Pancreas (tissue), 10 donors: ENCODE measurements around the gene NXPH4. TPM values are rescaled to one million over a fixed set of nuclear protein-coding genes. Genes with fewer than 3 reads are reported as not detected.

Experiments used
- ATAC-seq, 4 donors: fragments of 200-7000 bp; cut with Tn5 transposase; one replicate each; pipeline versions ENCODE4 v1.8.0 to v1.9.1; 2020; ENCODE audit warnings: mild to moderate bottlenecking in 4 of 4, moderate library complexity in 4 of 4
- DNase-seq, 6 donors: peaks; one replicate each; pipeline ENCODE4 v3.0.0-alpha.2; 2020
- FAIRE-seq: peaks from 2 replicates; lab custom pipeline; 2012; peaks lifted over from hg19 to GRCh38; lab: Jason Lieb, UNC
- H3K27ac ChIP-seq, 4 donors: fragments of 200-600 bp; sonication (generic); 1 replicate in 3 of 4; 2 replicates in 1 of 4; pipeline versions ENCODE4 v1.5.0 to v1.8.0; 2020
- H3K27me3 ChIP-seq, 4 donors: fragments of 200-600 bp; one replicate each; pipeline ENCODE4 v1.8.0; 2021
- H3K36me3 ChIP-seq, 3 donors: fragments of 200-600 bp; sonication (generic) in 1 of 3; one replicate each; pipeline versions ENCODE4 v1.5.0 to v1.8.0; 2020 to 2021
- H3K4me1 ChIP-seq, 3 donors: fragments of 200-600 bp; one replicate each; pipeline ENCODE4 v1.8.0; 2021
- H3K4me3 ChIP-seq, 4 donors: fragments of 200-600 bp; sonication (generic) in 2 of 4; one replicate each; pipeline versions ENCODE4 v1.5.0 to v1.8.0; 2020 to 2021
- H3K9me3 ChIP-seq, 4 donors: fragments of 200-600 bp; one replicate each; pipeline ENCODE4 v1.8.0; 2021
- WGBS, 2 donors: extraction: QIAGEN DNeasy Blood & Tissue Kit; methylation state at CpG; one replicate each; pipeline ENCODE4 v1.1.7; 2013; 5-methylcytosine and 5-hydroxymethylcytosine counted together
- intact Hi-C, 3 donors: fragments of 100-400 bp; cut with DNase I; formaldehyde crosslinking; loops; one replicate each; pipeline versions ENCODE4 v1.11.1 to v1.14.2; 2022
- polyA plus RNA-seq, 2 donors: library from polyadenylated mRNA; stranded (reverse); fragments of 200-250 nt; gene quantifications; one replicate each; pipeline ENCODE4 v1.2.3, GENCODE V29; 2013
- total RNA-seq, 6 donors: library from RNA; stranded (reverse); fragmentation: NEBNext Ultra II Directional in 4 of 6; extraction: Animal tissue kit (Norgen Biotek cat#: 25700) in 4 of 6; gene quantifications; one replicate each; pipeline versions ENCODE4 v1.2.1 to v1.2.4, GENCODE V29; 2021 to 2023
- TF ChIP-seq, protein P1 (sequence below), 4 donors: fragments of 200-600 bp; sonication (generic) in 3 of 4; IDR thresholded peaks; one replicate each; pipeline versions ENCODE4 v1.5.0 to v1.8.0; 2021; ENCODE audit warnings: antibody characterized with exemption in 4 of 4
- donor health status: healthy with polysubstance abuse.
- donor health status: DM: no; HTN: no; CAD: no; lungs with moderate emphysema.
- donor health status: DM: no; HTN: no; CAD: no.
- donor health status: control.
- donor health status: control.
- donor health status: Bipolar disorder and iron deficiency.
- donor health status: DM: yes; HTN: yes; CAD: no.
- donor health status: DM: no; HTN: no; CAD: no.
- donor health status: DM: no; HTN: no; CAD: no.
- donor health status: DM: yes; HTN: yes; CAD: no.

Gene NXPH4
- total and polyA plus RNA-seq, 8 donors: 0.28 to 3.3 (median 0.79) TPM

DNA sequence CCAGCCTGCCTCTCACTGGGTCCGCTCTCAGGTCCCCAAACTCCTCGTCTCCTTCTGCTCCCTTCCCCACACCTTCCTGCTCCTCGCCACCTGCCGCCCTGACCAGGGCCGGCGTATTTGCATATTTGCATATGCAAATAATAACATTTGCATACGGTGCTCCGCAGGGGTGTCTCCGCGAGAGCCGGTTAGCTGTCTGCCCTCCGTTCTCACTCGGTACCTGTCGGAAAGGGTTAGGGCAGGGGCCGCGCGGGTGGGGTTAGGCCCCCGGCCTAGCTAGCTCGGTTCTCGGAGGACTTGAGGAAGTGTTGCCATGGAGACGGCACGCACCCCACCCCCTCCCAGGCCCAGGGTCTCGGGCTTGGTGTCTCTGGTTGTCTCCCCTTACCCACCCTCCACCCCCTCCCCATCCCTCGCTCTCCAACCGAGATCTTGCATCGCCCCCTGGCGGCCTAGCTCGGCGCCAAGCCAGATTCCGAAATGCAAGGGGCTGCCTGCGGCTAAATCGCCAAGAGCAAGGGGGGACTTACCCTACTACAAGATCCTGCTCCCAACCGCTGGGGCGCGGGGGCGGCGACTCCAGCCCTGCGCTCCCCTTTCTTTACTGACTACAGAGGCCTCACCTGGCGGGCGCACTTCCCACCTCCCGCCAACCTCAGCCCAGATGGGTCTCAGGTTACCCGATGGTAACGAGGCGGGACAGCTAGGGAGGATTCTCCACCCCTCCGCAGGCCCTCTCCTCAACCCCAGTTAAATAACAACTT is 26.3 kb downstream of the NXPH4 start:
- no peaks in the 10 kb centered on the region for H3K36me3 ChIP-seq
- peaks cover 0 to 4% (median 0%) of the 10 kb centered on the region in 4 donors for H3K27me3 ChIP-seq
- H3K4me1 ChIP-seq: peaks cover 0 to 32% (median 3%) of the 10 kb centered on the region in 3 donors
- FAIRE-seq: no peak
- peak; percentile 48 to 87 (median 75) for DNase-seq
- H3K4me3 ChIP-seq: peak overlapping the region in 3 of 4 donors; percentile 11 to 54 (median 34)
- intact Hi-C loops: loop anchor here in 1 of 3 donors (2.0 kb wide), 1 partner anchor 34 kb away; no protein-coding TSS in a partner anchor
- no peaks in the 10 kb centered on the region for H3K9me3 ChIP-seq
- TF ChIP-seq, protein P1, sequence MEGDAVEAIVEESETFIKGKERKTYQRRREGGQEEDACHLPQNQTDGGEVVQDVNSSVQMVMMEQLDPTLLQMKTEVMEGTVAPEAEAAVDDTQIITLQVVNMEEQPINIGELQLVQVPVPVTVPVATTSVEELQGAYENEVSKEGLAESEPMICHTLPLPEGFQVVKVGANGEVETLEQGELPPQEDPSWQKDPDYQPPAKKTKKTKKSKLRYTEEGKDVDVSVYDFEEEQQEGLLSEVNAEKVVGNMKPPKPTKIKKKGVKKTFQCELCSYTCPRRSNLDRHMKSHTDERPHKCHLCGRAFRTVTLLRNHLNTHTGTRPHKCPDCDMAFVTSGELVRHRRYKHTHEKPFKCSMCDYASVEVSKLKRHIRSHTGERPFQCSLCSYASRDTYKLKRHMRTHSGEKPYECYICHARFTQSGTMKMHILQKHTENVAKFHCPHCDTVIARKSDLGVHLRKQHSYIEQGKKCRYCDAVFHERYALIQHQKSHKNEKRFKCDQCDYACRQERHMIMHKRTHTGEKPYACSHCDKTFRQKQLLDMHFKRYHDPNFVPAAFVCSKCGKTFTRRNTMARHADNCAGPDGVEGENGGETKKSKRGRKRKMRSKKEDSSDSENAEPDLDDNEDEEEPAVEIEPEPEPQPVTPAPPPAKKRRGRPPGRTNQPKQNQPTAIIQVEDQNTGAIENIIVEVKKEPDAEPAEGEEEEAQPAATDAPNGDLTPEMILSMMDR (IDR thresholded peaks at IDR 0.05): peak in 2 of 4 donors; percentile 40 to 47
- 1% methylated on average over 45 of the region's 45 CpGs for WGBS, 2 donors
- peak; percentile 32 to 56 (median 54) for ATAC-seq
- H3K27ac ChIP-seq: no peak overlapping the region

GRCh38 chr12:57243521-57244311 is 27.1 kb downstream of the NXPH4 start:
- Histone ChIP-seq H3K27me3 (peaks cover 0 to 4% (median 0%) of the 10 kb centered on the region in 4 donors), H3K36me3 (no peaks in the 10 kb centered on the region), H3K4me1 (peaks cover 0 to 25% (median 3%) of the 10 kb centered on the region in 3 donors), H3K4me3 (peak overlapping the region; percentile 11 to 54 (median 22)), H3K27ac (no peak overlapping the region), H3K9me3 (no peaks in the 10 kb centered on the region)
- intact Hi-C loops: loop anchor here in 1 of 3 donors (2.0 kb wide), 1 partner anchor 35 kb away; no protein-coding TSS in a partner anchor
- FAIRE-seq: no peak
- ATAC-seq: peak; percentile 57 to 70 (median 66)
- 5 to 7% methylated on average over 41 of the region's 41 CpGs for WGBS, 2 donors
- peak; percentile 64 to 92 (median 84) for DNase-seq
- TF ChIP-seq, protein P1 (IDR thresholded peaks at IDR 0.05): peak; percentile 64 to 81 (median 74)

DNA sequence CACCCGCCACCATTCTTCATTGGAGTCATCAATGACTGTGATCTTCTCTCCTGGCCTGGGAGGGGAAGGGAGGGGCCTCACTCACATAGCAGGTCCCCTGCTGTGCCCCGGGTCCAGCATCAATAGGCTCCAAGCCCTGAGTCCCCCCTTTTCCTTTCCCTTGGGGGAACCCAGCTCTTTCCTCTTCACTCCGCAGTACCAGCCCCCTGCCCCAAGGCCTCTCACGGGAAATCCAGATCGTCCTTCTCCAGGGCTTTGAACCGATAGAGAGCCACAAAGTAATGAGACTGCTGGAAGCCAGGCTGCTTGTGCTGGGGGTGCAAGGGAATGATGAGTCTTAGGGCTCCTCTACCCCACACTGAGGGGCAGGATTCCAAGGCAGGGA is 27.7 kb downstream of the NXPH4 start:
- ATAC-seq (no peak), FAIRE-seq (no peak), DNase-seq (peak in 1 of 6 donors; percentile 39)
- H3K4me3 ChIP-seq: no peak overlapping the region
- H3K27ac ChIP-seq: no peak overlapping the region
- 32 to 36% methylated on average over 6 of the region's 6 CpGs for WGBS, 2 donors
- peaks cover 0 to 22% (median 3%) of the 10 kb centered on the region in 3 donors for H3K4me1 ChIP-seq
- TF ChIP-seq, protein P1 (IDR thresholded peaks at IDR 0.05): no peak
- H3K27me3 ChIP-seq: peaks cover 0 to 4% (median 0%) of the 10 kb centered on the region in 4 donors
- H3K9me3 ChIP-seq: no peaks in the 10 kb centered on the region
- H3K36me3 ChIP-seq: no peaks in the 10 kb centered on the region
- intact Hi-C loops: no loop called here

DNA sequence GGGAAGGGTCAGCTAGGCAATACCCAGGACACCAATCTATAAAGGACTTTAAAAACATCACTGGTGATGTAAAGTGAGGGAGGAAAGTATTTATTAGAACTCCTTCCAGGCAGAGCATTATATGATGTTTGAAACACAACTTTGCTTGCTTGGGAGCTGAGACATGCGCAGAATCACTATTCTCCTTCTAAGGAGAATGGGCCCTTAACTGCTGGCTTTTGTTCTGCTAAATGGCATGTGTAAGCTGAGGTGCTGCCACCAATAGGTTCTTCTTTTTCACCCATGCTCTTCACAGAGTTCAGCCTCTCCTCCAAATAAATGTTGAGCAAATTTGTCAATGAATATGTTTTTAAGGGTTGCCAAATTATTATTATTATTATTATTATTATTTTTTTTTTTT is 30.4 kb downstream of the NXPH4 start:
- Histone ChIP-seq H3K4me3 (no peak overlapping the region), H3K27ac (no peak overlapping the region), H3K4me1 (peaks cover 0 to 10% (median 3%) of the 10 kb centered on the region in 3 donors), H3K36me3 (no peaks in the 10 kb centered on the region), H3K27me3 (no peaks in the 10 kb centered on the region), H3K9me3 (no peaks in the 10 kb centered on the region)
- FAIRE-seq: no peak
- intact Hi-C loops: loop anchor here in 1 of 3 donors (5.0 kb wide), 1 partner anchor 35 kb away; no protein-coding TSS in a partner anchor
- 93 to 100% methylated on average over 1 of the region's 1 CpG for WGBS, 2 donors
- TF ChIP-seq, protein P1 (IDR thresholded peaks at IDR 0.05): no peak
- no peak for DNase-seq
- ATAC-seq: no peak
